Testis (tissue), 2 donors: ENCODE data around the gene SBNO2.

Experiments
- CTCF ChIP-seq, 3 experiments: fragments of 450-650 bp in 2 of 3; fragments of 200-600 bp in 1 of 3; sonication (generic) in 1 of 3; IDR thresholded peaks; one replicate each; pipeline ENCODE4 v1.5.1; 2016 to 2019; ENCODE audit warnings: antibody characterized with exemption in 3 of 3, mild to moderate bottlenecking in 2 of 3, moderate library complexity in 1 of 3
- POLR2A ChIP-seq: fragments of 450-650 bp; IDR thresholded peaks from one replicate; pipeline ENCODE4 v1.6.1; 2017; ENCODE audit warnings: antibody characterized with exemption, mild to moderate bottlenecking, moderate library complexity

GRCh38 chr19:1089891-1090290 lies 84.2 kb downstream of the SBNO2 start:
- no peak for TF ChIP-seq CTCF (IDR thresholded peaks at IDR 0.05)
- no peak for TF ChIP-seq POLR2A
